ENCODE results near the gene ARL17B.
"Not testable (repeated sequence)": the region's sequence is repeated elsewhere in the genome, so short reads cannot be mapped to it uniquely, and the experiment has no call there.

DNA sequence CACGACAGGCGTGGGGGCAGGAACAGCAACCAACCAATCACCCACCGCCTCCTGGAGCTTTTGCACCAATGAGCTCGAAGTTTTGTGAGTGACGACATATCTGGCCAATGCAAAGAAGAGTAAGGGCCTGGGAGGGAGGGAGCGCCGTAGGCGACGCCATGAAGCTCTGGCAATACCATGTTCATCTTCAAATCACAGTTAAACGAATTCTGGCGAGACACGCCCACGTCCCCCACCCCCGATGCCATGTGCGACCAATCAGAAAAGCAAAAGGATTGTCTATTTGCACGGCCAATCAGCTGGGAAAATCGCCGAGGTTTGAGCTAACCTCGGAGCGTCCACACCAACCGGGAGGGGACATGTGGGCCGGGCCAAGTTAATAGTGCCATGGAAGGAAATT is at the start of gene ARL17B:
- TF ChIP-seq, protein P1, sequence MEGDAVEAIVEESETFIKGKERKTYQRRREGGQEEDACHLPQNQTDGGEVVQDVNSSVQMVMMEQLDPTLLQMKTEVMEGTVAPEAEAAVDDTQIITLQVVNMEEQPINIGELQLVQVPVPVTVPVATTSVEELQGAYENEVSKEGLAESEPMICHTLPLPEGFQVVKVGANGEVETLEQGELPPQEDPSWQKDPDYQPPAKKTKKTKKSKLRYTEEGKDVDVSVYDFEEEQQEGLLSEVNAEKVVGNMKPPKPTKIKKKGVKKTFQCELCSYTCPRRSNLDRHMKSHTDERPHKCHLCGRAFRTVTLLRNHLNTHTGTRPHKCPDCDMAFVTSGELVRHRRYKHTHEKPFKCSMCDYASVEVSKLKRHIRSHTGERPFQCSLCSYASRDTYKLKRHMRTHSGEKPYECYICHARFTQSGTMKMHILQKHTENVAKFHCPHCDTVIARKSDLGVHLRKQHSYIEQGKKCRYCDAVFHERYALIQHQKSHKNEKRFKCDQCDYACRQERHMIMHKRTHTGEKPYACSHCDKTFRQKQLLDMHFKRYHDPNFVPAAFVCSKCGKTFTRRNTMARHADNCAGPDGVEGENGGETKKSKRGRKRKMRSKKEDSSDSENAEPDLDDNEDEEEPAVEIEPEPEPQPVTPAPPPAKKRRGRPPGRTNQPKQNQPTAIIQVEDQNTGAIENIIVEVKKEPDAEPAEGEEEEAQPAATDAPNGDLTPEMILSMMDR (IDR thresholded peaks at IDR 0.05) = not testable (repeated sequence)
- not testable (repeated sequence) for TF ChIP-seq POLR2A (IDR thresholded peaks at IDR 0.05)

Data from transverse colon (tissue), 3 donors.